Coronary artery (tissue), 2 donors: ENCODE results near the gene TMPRSS9.
A peak's percentile ranks its signal among the peaks of the same experiment; 100 is the strongest.
"Not testable (repeated sequence)": the region's sequence is repeated elsewhere in the genome, so short reads cannot be mapped to it uniquely, and the experiment has no call there.

Experiments
- DNase-seq: peaks from one replicate; pipeline ENCODE4 v3.0.0-alpha.2; 2017; ENCODE audit warnings: low spot score
- H3K27ac ChIP-seq, 2 donors: fragments of 200-600 bp; sonication (generic); one replicate each; pipeline ENCODE4 v1.5.1; 2016 to 2019
- H3K4me3 ChIP-seq: fragments of 200-600 bp; sonication (generic); 2 replicates; pipeline ENCODE4 v1.5.1; 2016; ENCODE audit warnings: mild to moderate bottlenecking, moderate library complexity
- CTCF ChIP-seq: fragments of 200-600 bp; sonication (generic); IDR thresholded peaks from one replicate; pipeline ENCODE4 v1.5.1; 2019; ENCODE audit warnings: antibody characterized with exemption

TMPRSS9 gene

GRCh38 chr19:2389594-2389993 lies 29.5 kb downstream of the TMPRSS9 start:
- TF ChIP-seq CTCF, result no peak
- no peak for DNase-seq
- Histone ChIP-seq H3K4me3 (no peak overlapping the region), H3K27ac (no peak overlapping the region)

- H3K27ac ChIP-seq, result no peak overlapping the region
- TF ChIP-seq CTCF, result peak; percentile 61
- no peak for DNase-seq
- no peak overlapping the region for H3K4me3 ChIP-seq
These were observed 31.2 kb downstream of the TMPRSS9 start for GRCh38 chr19:2391118-2391725.

- no peak for TF ChIP-seq CTCF
- Histone ChIP-seq H3K4me3 (no peak overlapping the region), H3K27ac (no peak overlapping the region)
- no peak for DNase-seq
These were observed 32.3 kb downstream of the TMPRSS9 start for GRCh38 chr19:2392366-2392765.

- H3K4me3 ChIP-seq, H3K27ac ChIP-seq, DNase-seq: not testable (repeated sequence)
These were observed 32.8 kb downstream of the TMPRSS9 start for GRCh38 chr19:2392899-2393298.

GRCh38 chr19:2394054-2394441 lies 34.0 kb downstream of the TMPRSS9 start:
- Histone ChIP-seq H3K4me3 (peak overlapping the region; percentile 54), H3K27ac (no peak overlapping the region)
- DNase-seq, result no peak

GRCh38 chr19:2394442-2395292 lies 34.6 kb downstream of the TMPRSS9 start:
- H3K27ac ChIP-seq, result peak overlapping the region in 1 of 2 donors; percentile 43
- TF ChIP-seq CTCF, result no peak
- peak overlapping the region; percentile 54 for H3K4me3 ChIP-seq
- DNase-seq, result no peak

More at GRCh38 chr19:2394054-2394441, 34.0 kb downstream of the TMPRSS9 start:
- no peak for TF ChIP-seq CTCF

GRCh38 chr19:2395293-2395829 lies 35.3 kb downstream of the TMPRSS9 start:
- DNase-seq, H3K27ac ChIP-seq, H3K4me3 ChIP-seq: not testable (repeated sequence)

- DNase-seq, H3K27ac ChIP-seq, H3K4me3 ChIP-seq: not testable (repeated sequence)
These were observed 37.1 kb downstream of the TMPRSS9 start for GRCh38 chr19:2397173-2397572.
